T-cell (primary cell): ENCODE data around the gene FANCC. TPM values are rescaled to one million over a fixed set of nuclear protein-coding genes. Genes with fewer than 3 reads are reported as not detected.

ENCODE experiments used
- ATAC-seq, 4 experiments: fragments of 200-7000 bp in 3 of 4; fragments of 150-1000 bp in 1 of 4; cut with Tn5 transposase; replicated peaks in 1 of 4; 1 replicate in 3 of 4; 2 replicates in 1 of 4; pipeline ENCODE4 v1.10.0; 2021; ENCODE audit warnings: moderate library complexity in 3 of 4, mild to moderate bottlenecking in 2 of 4, moderate number of reproducible peaks in 1 of 4
- CTCF ChIA-PET, 2 donors: fragments of 300-600 bp; sonication (Branson Sonifier 250); formaldehyde crosslinking; loops; one replicate each; lab custom pipeline; 2022; ENCODE audit warnings: antibody characterized with exemption in 2 of 2; lab: Charles Lee
- POLR2A ChIA-PET, 2 donors: fragments of 300-600 bp; sonication (Branson Sonifier 250); formaldehyde crosslinking; loops; one replicate each; lab custom pipeline; 2022; ENCODE audit warnings: antibody characterized with exemption in 2 of 2; lab: Charles Lee
- DNase-seq, 35 experiments: peaks; one replicate each; pipeline versions ENCODE4 v3.0.0 to v3.0.0-alpha.2; 2013 to 2023
- H3K27ac ChIP-seq: one replicate; pipeline ENCODE4 v1.5.1; 2013; ENCODE audit warnings: low read length
- H3K27me3 ChIP-seq, 2 experiments: replicated peaks in 1 of 2; 1 replicate in 1 of 2; 2 replicates in 1 of 2; pipeline versions ENCODE4 v1.6.1 to v1.7.0; 2013; ENCODE audit warnings: low read length in 1 of 2, mixed read lengths in 1 of 2; ENCODE audit not compliant: control insufficient read depth in 2 of 2, insufficient read depth in 2 of 2; ENCODE audit errors: extremely low read depth in 1 of 2
- H3K36me3 ChIP-seq, 2 donors: 1 replicate in 1 of 2; 2 replicates in 1 of 2; pipeline versions ENCODE4 v1.6.1 to v1.7.0; 2013; ENCODE audit warnings: low read length in 1 of 2; ENCODE audit not compliant: control insufficient read depth in 2 of 2, insufficient read depth in 1 of 2; ENCODE audit errors: extremely low read depth in 1 of 2
- H3K4me1 ChIP-seq, 2 experiments: 1 replicate in 1 of 2; 2 replicates in 1 of 2; pipeline versions ENCODE4 v1.6.1 to v1.7.0; 2013; ENCODE audit warnings: low read length in 2 of 2, mixed read lengths in 1 of 2; ENCODE audit not compliant: insufficient read depth in 2 of 2, control insufficient read depth in 1 of 2; ENCODE audit errors: extremely low read depth in 1 of 2
- H3K4me3 ChIP-seq, 2 donors: 1 replicate in 1 of 2; 2 replicates in 1 of 2; pipeline versions ENCODE4 v1.5.1 to v1.7.0; 2013; ENCODE audit warnings: mild to moderate bottlenecking in 2 of 2, low read length in 1 of 2, moderate library complexity in 1 of 2; ENCODE audit not compliant: control insufficient read depth in 1 of 2; ENCODE audit errors: extremely low read depth in 1 of 2
- H3K9me3 ChIP-seq: 2 replicates; pipeline ENCODE4 v1.7.0; 2013
- H3K27ac Mint-ChIP-seq, 2 donors: one replicate each; pipeline ENCODE4 v1.8.0; 2020 to 2021; ENCODE audit warnings: mild to moderate bottlenecking in 2 of 2, mixed read lengths in 2 of 2
- H3K27me3 Mint-ChIP-seq, 2 donors: one replicate each; pipeline ENCODE4 v1.8.0; 2021 to 2022; ENCODE audit warnings: mixed read lengths in 2 of 2
- H3K36me3 Mint-ChIP-seq: one replicate; pipeline ENCODE4 v1.8.0; 2021; ENCODE audit warnings: mixed read lengths
- H3K4me1 Mint-ChIP-seq, 3 donors: one replicate each; pipeline ENCODE4 v1.8.0; 2020 to 2022; ENCODE audit warnings: mixed read lengths in 3 of 3, mild to moderate bottlenecking in 1 of 3
- H3K4me3 Mint-ChIP-seq, 3 donors: one replicate each; pipeline ENCODE4 v1.8.0; 2020 to 2022; ENCODE audit warnings: mild to moderate bottlenecking in 3 of 3, mixed read lengths in 3 of 3, moderate library complexity in 3 of 3
- H3K9me3 Mint-ChIP-seq, 3 donors: one replicate each; pipeline ENCODE4 v1.8.0; 2020 to 2022; ENCODE audit warnings: mixed read lengths in 3 of 3
- WGBS: methylation state at CpG from one replicate; pipeline ENCODE4 v1.1.5; 2013; ENCODE audit warnings: missing lambda C conversion rate; ENCODE audit not compliant: insufficient coverage; 5-methylcytosine and 5-hydroxymethylcytosine counted together
- total RNA-seq, 35 experiments: library from RNA in 6 of 35; stranded (reverse) in 6 of 35; fragments of 120-200 nt in 1 of 35; gene quantifications; one replicate each; pipeline versions ENCODE4 v1.2.1 to v1.2.4 and lab custom pipeline; 2013 to 2026

FANCC gene
- total RNA-seq, 5 donors from 2014 or later (not counting 1 experiment from before 2014, with no cell fraction given): 4.2 to 11.6 (median 4.8) TPM

DNA sequence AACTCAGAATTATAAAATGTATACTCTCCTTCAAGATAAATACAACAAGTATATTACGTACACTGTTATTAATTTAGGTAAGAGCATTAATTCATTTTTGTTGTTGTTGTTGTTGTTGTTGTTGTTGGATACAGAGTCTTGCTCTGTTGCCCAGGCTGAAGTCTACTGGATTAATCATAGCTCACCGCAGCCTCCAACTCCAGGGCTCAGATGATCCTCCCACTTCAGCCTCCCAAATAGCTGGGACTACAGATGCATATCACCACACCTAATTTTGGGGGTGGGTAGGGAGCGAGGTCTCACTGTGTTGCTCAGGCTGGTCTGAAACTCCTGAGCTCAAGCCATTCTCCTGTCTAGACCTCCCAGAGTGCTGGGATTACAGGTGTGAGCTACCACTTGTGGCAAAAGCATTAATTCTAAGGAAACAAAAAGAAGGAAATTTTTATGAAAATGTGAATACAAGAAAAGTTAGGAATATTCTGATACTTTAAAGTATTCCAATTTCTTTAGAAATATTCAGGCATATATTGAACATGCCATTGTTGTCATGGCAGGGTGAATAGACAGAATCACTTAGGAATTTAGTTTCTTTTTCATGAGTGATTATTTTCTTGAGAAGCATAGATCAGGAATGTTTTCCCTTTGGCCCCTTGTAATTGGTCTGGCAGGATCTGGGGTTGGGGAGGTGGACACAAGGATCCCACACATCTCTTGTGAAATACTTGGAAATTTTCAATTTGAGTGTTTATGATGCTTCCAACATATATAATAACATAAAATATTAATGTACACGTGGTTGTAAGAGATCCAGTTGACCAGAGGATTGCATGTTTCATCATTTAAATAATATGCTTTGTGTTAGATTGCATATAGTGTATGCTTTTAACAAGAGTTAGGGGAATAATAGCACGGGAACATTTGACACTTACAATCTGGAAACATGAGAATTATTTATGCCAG lies 263.6 kb downstream of the FANCC start:
- no peak overlapping the region for H3K27ac ChIP-seq
- H3K4me3 ChIP-seq: no peak overlapping the region
- Mint-ChIP-seq H3K36me3 (peaks cover 3% of the 10 kb centered on the region), H3K27me3 (peaks cover 12 to 15% of the 10 kb centered on the region in 2 donors), H3K9me3 (no peaks in the 10 kb centered on the region), H3K4me1 (peaks cover 3 to 4% (median 3%) of the 10 kb centered on the region in 3 donors), H3K27ac (no peak overlapping the region), H3K4me3 (no peak overlapping the region)
- POLR2A ChIA-PET: no interaction called here
- no peaks in the 10 kb centered on the region for H3K9me3 ChIP-seq
- DNase-seq: no peak
- no peak for ATAC-seq
- WGBS: no CpG with 5 or more reads among the region's 5 CpGs
- H3K36me3 ChIP-seq: no peaks in the 10 kb centered on the region
- CTCF ChIA-PET: interaction anchor here in 1 of 2 donors (0.7 kb wide), 1 partner anchor 1169 kb away, joined by 3 read pairs; no protein-coding TSS in a partner anchor
- peaks cover under 1 to 2% of the 10 kb centered on the region in 2 experiments for H3K4me1 ChIP-seq
- H3K27me3 ChIP-seq: peaks cover 4 to 7% of the 10 kb centered on the region in 2 experiments

DNA sequence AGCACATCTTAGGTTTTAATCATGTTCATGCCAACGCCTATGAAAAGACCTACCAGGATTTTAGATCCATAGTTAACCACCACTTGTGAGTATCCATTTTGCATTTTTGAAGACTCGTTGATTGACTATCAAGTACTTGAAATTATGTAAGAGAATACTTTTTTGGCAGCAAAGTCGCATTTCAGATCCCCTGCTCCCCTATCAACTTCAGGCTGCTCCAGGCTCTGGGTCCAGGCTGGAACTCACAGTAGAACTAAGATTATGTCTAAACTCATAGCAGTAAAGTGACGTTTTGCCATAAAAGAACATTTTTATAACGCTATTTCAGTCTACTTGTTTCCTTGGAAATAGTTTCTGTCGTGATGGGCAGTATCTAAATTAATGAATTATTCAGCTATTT lies 267.7 kb downstream of the FANCC start:
- H3K36me3 Mint-ChIP-seq: peaks cover 3% of the 10 kb centered on the region
- no peak overlapping the region for H3K4me3 Mint-ChIP-seq
- peaks cover 20 to 22% of the 10 kb centered on the region in 2 donors for H3K27me3 Mint-ChIP-seq
- ATAC-seq (no peak), DNase-seq (no peak)
- no CpG with 5 or more reads among the region's 6 CpGs for WGBS
- peaks cover 8 to 12% (median 12%) of the 10 kb centered on the region in 3 donors for H3K4me1 Mint-ChIP-seq
- Histone ChIP-seq H3K4me3 (no peak overlapping the region), H3K27me3 (peaks cover 7 to 11% of the 10 kb centered on the region in 2 experiments), H3K27ac (no peak overlapping the region), H3K4me1 (peaks cover 3 to 6% of the 10 kb centered on the region in 2 experiments), H3K36me3 (no peaks in the 10 kb centered on the region), H3K9me3 (no peaks in the 10 kb centered on the region)
- POLR2A ChIA-PET: no interaction called here
- H3K27ac Mint-ChIP-seq: no peak overlapping the region
- CTCF ChIA-PET: interaction anchor here in 1 of 2 donors (0.6 kb wide), 1 partner anchor 130 kb away, joined by 6 read pairs; no protein-coding TSS in a partner anchor
- no peaks in the 10 kb centered on the region for H3K9me3 Mint-ChIP-seq

Other genes starting within 250 kb of the FANCC start
- 10 to 100 TPM; 23.4 to 35.5 (median 29.2) TPM for gene PTCH1, start 199.3 kb upstream of the FANCC start, total RNA-seq